BE2C (cell line): ENCODE results near the gene ZNF648.

Experiments used
- DNase-seq: peaks from one replicate; pipeline ENCODE4 v3.0.0-alpha.2; 2020
- H3K27me3 ChIP-seq: fragments of 250-450 bp; sonication (Bioruptor Pico); 2 replicates; pipeline ENCODE4 v1.5.1; 2020; ENCODE audit warnings: mild to moderate bottlenecking
- H3K36me3 ChIP-seq: fragments of 250-450 bp; sonication (Bioruptor Pico); 2 replicates; pipeline ENCODE4 v1.5.1; 2020; ENCODE audit warnings: mild to moderate bottlenecking
- H3K4me1 ChIP-seq: fragments of 250-450 bp; sonication (Bioruptor Pico); 2 replicates; pipeline ENCODE4 v1.5.1; 2020
- H3K4me3 ChIP-seq: 2 replicates; pipeline ENCODE4 v1.5.1; 2011; ENCODE audit warnings: low read depth, low read length
- H3K9me3 ChIP-seq: fragments of 250-450 bp; sonication (Bioruptor Pico); 2 replicates; pipeline ENCODE4 v1.5.1; 2020
- TF ChIP-seq, protein P1 (sequence below): IDR thresholded peaks from 2 replicates; pipeline ENCODE4 v1.5.1; 2012; ENCODE audit warnings: mild to moderate bottlenecking, low read depth, low read length

The ZNF648 gene

DNA sequence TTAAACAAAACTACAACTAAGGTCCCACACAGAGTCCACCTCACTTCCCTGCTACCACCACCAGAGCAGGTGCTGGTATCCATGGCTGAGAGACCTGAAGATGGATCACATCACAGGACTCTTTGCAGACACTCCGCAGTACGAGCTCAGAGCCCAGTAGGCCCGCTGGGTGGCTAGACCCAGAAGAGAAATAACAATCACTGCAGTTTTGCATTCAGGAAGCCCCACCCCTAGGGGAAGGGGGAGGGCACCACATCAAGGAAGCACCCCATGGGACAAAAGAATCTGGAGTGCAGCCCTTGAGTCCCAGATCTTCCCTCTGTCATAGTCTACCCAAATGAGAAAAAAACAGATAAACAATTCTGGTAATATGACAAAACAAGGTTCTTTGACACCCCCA is 56.9 kb downstream of the ZNF648 start:
- no peaks in the 10 kb centered on the region for H3K27me3 ChIP-seq
- H3K9me3 ChIP-seq, result no peaks in the 10 kb centered on the region; the same call in 1 of the 2 replicates
- no peaks in the 10 kb centered on the region for H3K4me1 ChIP-seq
- H3K36me3 ChIP-seq, result no peaks in the 10 kb centered on the region
- DNase-seq, result no peak
- TF ChIP-seq, protein P1, sequence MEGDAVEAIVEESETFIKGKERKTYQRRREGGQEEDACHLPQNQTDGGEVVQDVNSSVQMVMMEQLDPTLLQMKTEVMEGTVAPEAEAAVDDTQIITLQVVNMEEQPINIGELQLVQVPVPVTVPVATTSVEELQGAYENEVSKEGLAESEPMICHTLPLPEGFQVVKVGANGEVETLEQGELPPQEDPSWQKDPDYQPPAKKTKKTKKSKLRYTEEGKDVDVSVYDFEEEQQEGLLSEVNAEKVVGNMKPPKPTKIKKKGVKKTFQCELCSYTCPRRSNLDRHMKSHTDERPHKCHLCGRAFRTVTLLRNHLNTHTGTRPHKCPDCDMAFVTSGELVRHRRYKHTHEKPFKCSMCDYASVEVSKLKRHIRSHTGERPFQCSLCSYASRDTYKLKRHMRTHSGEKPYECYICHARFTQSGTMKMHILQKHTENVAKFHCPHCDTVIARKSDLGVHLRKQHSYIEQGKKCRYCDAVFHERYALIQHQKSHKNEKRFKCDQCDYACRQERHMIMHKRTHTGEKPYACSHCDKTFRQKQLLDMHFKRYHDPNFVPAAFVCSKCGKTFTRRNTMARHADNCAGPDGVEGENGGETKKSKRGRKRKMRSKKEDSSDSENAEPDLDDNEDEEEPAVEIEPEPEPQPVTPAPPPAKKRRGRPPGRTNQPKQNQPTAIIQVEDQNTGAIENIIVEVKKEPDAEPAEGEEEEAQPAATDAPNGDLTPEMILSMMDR, result no peak
- H3K4me3 ChIP-seq, result no peak overlapping the region
